GM10847 (cell line): ENCODE data around the gene SELENOO.

Source experiments
- POLR2A ChIP-seq: IDR thresholded peaks from 2 replicates; pipeline ENCODE4 v1.6.1; 2011; ENCODE audit not compliant: insufficient read length; ENCODE audit errors: extremely low read depth

Gene SELENOO

DNA sequence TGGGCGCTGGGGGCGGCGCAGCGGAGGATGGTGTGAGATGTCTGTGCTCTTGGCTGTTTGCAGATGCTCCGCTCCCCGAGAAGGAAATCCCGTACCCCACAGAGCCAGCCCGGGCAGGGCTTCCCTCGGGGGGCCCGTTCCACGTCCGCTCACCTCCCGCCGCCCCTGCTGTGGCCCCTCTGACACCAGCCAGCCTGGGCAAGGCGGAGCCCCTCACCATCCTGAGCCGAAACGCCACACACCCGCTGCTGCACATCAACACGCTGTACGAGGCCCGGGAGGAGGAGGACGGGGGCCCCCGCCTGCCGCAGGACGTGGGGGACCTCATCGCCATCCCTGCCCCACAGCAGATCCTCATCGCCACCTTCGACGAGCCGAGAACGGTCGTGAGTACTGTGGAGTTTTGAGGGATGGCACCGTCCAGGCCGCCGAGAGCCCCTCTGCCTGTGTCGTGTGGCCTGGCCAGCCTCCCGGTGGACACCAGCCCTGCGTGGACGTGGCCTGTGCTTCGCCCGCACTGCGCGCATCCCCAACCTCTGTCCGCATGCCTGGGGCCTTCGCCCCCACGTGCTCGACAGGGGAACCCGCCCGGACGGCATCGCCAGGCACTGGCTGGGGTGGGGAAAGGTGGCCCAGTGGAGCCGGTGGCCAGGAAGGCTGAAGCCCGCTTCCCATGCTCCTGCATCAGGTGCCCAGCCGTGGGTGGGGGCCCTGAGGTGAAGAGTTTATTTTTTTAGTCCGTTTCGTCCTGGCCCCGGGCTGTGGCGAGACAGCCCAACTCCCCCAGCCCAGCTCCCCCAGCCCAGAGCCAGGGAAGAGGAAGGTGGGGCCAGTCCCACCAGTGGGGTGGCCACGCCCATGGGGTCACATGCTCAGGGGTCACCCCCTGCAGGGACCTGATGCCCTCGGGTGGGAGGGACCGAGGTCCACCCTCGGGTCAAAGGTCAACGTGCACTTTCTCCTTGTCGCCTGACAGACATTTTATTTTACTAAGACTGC is 21.6 kb upstream of the SELENOO start:
- TF ChIP-seq POLR2A, result no peak

DNA sequence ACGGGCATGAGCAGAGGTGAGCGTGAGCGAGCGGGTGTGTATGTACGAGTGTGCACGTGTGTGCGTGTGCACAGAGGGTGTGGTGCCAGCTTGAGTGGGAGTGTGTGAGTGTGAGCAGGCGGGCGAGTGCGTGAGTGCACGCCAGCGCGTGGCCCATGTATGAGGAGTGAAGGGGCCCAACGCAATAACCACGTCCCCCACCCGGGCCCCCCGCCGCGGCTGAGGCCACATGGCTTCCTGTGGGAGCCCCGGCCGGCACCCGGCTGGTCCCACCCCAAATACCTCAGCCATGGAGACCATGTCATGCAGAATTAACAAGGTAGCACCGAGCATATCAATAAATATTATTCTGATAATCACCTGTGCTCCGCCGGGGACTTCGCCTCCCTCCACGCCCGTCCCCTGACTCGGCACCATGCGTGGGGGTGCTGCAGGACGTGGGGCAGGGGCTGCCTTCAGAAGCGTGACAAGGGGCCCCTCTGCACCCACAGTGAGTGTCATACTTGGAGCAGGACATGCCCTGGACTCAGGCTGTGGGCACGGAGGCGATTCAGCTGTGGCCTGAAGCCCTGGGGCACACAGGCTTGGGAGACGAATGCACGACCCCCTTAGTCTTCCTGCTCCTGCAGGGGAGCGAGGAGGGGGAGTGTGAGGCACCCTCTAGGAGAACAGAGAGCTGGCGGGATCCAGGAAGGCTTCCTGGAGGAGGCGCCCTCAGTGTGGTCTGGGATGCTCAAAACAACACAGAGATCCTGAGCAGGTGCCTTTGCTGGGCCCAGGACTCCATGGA is 20.7 kb upstream of the SELENOO start:
- no peak for TF ChIP-seq POLR2A

DNA sequence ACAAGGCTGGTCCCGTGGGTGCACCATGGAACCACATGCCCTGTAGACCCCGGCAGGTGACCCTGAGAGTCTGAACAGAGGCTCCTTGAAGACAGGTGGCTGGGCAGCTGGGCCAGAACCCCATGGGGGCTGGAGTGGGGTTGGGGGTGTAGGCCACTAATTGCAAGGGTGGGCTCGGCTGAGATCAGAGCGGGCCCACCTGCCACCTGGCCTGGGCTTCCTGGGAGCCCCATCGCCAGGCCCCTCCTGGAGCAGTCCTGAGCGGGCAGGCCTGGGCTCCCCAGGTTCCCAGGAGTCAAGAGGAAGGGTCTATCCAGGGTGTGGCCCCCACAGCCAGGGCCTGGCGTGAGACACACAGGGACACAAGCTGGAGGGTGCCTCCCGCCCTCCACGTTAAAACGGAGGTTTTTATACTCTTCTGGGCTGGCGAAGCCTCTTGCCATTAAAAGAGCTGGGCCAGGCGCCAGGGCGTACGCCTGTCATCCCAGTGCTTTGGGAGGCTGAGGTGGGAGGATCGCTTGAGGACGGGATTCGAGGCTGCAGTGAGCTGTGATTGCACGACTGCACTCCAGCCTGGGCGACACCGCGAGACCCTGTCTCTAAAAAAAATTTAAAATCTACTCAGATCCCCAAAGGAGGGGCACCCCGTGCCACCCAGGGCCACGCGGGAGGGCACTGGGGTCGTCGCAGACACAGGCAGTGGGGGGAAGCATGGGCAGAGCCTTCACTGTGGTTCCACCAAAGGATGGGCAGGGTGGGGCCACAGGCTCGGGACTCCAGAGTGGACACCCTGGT is 19.9 kb upstream of the SELENOO start:
- TF ChIP-seq POLR2A, result no peak

DNA sequence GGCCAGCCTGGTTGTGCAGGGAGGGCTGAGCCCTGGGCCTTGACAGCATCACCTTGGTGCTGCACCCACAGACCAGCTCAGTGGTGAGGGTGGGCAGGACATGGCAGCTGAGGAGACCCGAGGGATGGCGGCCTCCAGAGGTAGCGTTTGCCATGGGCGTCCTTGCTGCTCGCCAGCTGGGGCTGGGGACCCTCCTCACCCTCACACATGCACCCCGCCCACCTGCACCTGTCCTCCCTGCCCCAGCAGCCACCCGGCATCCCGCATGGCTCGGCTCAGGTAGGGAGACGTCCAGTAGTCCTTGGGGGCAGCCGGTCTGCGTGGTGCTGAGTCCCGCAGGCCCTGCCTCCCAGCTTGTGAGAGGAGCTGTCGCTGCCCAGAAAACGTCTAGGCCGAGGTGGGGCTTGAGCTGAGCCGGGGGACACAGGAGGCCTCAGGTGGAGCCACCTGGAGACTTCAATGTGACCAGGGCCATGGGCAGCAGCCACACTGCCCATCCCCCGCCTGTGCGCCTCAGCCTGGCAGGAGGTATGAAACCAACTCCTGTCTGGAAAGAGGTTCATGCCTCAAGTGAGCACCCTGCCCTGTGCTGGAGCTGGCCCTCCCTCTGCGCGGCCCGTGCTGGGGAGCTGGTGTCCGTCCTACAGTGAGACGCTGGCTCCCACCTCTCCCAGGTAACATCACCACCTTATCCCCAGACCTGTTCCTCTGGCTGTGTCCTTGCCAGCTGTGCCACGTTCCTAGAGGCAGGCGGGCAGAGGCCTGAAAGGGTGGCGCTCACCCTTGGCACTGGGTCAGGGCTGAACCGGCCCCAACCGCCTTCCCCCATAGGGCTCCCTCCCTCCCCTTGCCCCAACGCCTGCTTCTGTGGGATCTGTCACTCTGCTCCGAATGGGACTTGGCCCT is 18.4 kb upstream of the SELENOO start:
- TF ChIP-seq POLR2A, result no peak

DNA sequence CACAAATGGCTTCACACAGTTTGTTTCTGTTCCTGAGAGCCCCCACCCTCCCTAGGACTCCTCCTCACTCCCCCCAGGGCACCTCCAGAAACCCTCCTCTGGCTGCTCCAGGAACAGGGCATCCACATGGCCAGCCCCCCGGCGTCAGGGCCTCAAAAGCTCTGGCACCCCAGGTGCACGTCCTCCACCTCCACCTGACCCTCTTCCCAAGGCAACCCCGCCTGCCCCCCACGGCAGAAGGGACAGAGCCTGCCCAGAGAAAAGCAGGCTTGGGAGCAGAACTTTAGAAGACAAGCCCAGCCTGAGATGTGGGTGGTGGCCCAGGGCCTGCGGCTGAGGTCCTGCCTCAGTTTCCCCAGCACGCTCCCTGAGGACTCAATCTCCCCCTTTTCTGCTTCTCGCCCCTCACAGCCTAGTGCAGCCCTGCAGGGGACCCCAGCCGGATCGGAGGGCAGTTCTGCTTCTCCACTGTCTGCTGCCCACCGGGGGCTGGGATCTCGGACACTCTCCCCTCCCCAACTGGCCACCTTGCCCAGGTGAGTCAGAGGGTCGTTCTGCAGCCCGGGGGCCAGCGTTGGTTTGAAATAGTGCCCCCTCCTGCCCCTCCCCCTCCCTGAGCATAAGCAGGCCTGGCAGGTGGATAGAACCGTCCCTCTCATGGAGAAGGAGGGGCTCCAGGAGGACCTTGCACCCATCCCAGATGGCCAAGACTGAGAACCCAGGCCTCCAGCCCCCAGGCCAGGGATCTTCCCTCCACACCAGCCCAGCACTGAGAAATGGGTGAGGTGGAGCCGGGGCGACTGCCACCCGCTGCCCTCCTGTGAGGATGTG is 17.5 kb upstream of the SELENOO start:
- TF ChIP-seq POLR2A, result no peak

DNA sequence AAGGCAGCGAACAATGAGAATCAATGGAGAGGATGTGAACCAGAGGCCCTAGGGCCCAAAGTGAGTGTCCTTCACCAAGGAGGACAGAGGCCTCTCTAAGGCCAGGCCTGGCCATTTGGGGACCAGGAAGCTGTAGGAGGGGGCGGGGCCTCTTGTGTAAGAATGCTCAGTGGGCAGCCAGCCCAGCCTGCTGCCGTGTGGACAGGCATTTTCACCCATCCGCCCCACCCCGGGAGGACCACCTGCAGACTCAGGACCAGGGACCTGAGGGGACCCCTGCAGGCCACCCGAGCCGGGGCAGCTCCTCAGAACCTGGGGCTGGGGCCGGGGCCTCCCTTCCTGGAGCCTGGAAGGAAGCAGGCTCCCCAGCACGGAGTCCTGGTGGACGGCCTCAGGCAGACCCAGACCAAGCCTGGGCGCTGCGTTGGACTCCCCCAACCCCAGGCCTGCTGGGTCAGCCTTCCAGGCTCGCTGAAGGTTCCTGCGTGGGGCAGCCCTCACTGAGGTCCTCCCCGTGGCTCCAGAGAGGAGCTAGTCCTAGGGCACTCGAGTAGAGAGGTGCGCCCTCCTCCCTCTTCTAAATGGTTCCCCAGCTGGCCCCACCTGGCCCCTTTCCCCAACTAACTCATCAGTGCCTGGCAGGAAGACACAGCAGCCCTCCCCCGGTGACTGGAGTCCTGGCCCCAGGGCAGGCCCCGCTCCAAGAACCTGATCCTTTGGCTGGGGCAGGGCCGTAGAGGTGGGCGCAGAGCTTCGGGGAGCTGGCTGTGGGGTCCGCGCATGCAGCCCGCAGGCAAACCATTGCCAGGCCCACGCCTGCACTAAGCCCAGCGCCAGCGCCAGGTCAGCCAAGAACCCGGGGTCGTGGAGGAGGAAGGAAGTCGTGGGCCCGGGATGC is 16.6 kb upstream of the SELENOO start:
- TF ChIP-seq POLR2A, result no peak

DNA sequence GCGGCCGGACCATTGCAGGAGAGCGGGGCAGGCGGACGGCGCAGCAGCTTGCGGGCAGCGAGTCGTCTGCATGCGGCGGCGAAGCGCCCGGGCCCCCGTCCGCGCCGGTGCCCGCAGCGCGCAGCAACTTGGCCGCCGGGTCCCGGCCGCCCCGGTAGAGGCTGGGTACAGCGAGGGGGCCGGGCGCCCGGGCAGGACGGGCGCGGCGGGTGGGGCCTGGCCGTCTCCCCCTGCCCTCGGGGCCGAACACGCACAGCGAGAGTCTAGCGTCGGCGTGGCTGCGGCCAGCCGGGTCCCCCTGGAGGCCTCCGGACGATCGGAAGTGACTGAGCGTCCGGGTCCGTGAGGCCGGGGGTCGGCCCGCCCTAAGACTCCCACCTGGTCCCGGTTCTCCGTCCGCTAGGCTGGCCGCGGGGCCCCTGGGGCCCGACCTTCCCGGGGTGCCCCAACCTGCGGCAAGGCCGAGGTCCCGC is 15.9 kb upstream of the SELENOO start:
- TF ChIP-seq POLR2A, result no peak

DNA sequence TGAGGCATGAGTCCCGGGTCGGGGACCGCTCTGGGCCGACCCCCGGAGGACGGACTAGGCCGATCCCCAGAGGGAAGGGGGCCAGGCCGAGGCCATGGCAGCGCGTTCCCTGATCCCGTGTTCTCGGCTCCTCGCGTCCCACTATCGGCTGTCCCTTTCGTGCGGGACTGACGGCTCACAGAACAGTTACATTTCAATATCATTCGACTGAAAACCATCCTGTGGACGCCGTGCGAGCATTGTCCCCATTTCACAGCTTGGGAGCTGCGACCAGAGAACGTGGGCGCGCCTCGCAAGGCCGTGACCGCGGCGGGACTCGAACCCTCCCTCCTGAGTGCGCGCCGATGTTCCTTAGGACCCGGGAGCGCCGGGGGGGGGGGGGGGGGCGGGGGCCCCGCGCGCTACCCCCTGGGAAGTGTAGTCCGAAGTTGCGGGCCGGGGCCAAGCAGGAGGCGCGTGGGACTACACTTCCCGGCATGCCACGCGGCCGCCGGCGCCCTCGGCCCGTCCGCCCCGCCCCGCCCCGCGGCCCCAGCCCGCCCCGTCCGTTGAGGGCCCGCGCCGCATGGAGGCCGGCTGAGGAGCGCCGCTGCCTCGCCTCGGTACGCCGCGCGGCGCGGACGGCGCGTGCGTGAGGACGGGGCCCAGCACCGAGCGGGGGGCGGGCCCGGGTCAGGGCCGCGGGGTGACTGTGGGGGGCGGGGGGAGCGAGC is 15.3 kb upstream of the SELENOO start, which contains the start of gene TRABD:
TRABD (plus strand) TSS at position 539 of the 713 bp plus-strand sequence. CDS start 7,148 bp downstream, outside the sequence.
- peak; percentile 66 for TF ChIP-seq POLR2A

DNA sequence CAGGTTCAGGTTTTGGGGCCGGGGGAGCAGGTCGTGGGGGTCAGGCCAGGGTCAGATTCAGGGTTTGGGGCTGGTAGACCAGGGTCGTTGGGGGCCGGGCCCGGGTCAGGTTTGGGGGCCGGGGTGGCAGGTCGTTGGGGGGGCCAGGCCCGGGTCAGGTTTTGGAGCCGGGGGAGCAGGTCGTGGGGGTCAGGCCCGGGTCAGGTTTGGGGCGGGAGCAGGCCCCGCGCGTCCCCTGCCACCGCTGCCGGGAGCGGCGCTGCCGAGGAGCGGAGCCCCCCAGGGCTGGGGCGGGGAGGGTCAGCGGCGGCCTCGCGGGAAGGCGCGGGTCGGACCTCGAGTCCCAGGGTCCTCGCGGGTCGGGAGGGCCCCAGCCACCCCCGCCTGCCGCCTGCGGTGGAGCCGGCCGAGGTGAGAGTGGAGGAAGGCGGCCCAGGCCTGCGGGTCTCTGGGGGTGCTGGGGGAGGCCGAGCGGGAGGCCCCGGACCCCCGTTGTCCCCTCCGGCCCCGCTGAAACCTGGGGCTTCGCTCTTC is 14.6 kb upstream of the SELENOO start:
- no peak for TF ChIP-seq POLR2A

DNA sequence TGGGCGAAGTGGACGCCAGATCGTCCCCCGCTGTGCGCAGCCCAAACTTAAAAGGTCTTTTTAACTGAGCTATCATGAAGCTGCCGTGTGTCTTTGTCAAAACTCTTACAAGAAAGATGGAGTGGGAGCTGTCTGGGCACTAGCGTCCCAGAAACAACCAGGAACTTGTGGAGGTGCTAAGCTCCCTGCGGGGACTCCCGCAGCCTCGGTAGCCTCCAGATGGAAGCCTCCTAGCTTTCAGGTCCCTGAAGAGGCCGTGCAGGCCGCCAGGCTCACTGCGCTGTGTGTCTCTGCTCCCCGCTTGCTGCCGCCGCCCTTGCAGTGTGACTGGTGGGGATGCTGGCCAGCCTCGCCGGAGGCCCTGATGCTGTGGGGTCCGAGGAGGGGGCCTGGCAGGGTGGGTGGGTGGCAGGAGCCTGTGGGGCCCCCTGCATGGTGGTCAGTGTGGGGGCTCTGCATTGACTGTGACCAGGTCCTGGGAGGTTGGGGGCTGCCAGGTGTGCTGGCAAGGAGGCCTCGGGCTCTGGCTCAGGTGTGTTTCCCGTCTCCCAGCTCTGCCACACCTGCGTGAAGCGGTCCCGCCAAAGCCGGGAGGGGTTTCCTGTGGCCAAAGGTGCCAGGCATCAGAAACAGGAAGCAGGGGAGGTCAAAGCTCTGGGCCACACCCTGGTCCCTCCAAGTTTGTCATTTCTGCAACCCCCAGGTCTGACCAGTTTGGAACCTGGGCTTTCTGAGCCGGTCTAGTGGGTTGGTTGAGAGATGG is 13.9 kb upstream of the SELENOO start:
- no peak for TF ChIP-seq POLR2A
